ENCODE results near the gene SERPINB6.
"Not testable (repeated sequence)": the region's sequence is repeated elsewhere in the genome, so short reads cannot be mapped to it uniquely, and the experiment has no call there.

SERPINB6 gene

DNA sequence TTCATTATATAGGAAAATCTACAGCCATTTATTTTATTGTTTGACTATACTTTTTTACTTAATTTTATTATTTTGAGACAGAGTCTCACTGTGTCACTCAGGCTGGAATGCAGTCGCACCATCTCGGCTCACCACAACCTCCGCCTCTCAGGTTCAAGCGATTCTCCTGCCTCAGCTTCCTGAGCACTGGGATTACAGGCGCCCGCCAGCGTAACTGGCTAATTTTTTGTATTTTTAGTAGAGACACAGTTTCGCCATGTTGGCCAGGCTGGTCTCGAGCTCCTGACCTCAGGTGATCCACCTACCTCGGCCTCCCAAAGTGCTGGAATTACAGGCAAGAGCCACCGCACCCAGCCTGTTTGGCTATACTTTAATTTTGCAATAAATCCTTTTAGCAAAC lies 38.5 kb downstream of the SERPINB6 start:
- DNase-seq: not testable (repeated sequence)

- DNase-seq: peak; percentile 54
Measured at GRCh38 chr6:2931970-2932748, 39.2 kb downstream of the SERPINB6 start.

DNA sequence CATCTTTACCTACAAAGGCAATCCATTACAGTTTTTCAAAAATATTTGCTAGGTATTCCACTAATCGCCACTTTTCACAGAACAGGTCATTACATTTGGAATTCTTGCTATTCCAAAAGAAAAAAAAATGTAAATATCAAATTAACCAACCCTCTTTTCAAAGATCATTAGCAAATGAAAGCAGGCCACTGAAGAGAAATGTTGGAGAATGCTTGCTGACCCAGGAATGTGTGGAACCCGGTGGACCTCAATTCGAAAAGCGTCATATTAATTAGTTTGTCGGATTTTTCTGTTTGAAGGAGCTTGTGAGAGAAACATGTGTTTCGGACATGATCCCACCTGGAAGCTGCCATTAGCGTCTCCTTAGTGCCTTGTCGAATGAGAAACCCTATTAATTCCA lies 40.3 kb downstream of the SERPINB6 start:
- no peak for DNase-seq

GRCh38 chr6:2927931-2928330 lies 43.4 kb downstream of the SERPINB6 start:
- not testable (repeated sequence) for DNase-seq

- not testable (repeated sequence) for DNase-seq
Measured at GRCh38 chr6:2925842-2926747, 45.3 kb downstream of the SERPINB6 start.

- DNase-seq: no peak
Measured at GRCh38 chr6:2921520-2922115, 49.7 kb downstream of the SERPINB6 start.

GRCh38 chr6:2920671-2921112 lies 50.7 kb downstream of the SERPINB6 start:
- no peak for DNase-seq

DNA sequence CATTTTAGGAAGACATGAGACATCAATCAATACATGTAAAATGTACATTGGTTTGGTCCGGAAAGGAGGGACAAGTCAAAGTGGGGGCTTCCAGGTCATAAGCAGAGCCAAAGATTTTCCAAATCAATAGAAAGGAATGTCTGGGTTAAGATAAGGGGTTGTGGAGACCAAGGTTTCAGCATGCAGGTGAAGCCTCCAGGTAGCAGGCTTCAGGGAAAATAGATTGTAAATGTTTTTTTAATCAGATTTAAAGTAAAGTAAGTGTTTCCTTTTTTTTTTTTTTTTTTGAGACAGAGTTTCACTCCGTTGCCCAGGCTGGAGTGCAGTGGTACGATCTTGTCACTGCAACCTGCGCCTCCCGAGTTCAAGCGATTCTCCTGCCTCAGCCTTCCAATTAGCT lies 51.5 kb downstream of the SERPINB6 start:
- DNase-seq: no peak

GRCh38 chr6:2919401-2919800 lies 52.0 kb downstream of the SERPINB6 start:
- no peak for DNase-seq

DNA sequence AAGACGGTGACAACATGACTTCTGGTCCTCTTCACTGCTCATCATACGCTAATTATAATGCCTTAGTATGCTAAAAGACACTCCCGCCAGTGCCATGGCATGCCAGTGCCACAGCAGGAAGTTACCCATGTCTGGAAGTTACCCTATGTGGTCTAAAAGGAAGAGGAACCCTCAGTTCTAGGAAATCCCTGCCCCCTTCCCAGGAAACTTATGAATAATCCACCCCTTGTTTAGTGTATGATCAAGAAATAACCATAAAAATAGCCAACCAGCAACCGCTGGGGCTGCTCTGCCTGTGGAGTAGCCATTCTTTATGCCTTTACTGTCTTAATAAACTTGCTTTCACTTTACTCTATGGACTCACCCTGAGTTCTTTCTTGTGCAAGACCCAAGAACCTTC lies 52.4 kb downstream of the SERPINB6 start:
- DNase-seq: no peak

- no peak for DNase-seq
Measured at GRCh38 chr6:2917801-2918445, 53.4 kb downstream of the SERPINB6 start.

DNA sequence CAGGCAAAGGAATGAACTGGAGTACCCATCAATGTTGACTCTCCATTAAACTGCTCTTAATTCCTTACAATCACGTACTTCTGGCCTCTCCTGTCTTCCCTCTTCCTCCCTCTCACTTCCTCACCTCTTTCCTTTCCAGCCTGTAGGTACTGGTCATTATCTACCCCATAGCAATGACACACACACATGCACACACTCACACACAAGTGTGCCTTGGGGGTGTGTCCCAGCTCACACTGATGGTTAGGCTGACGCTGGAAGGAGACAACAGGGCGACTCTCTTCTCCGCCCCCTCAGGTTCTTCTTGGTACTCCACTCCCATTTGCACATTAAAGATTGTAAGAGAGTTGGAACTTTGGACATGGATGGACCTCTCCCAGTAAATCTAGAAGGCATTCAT lies 54.3 kb downstream of the SERPINB6 start:
- DNase-seq: no peak

DNA sequence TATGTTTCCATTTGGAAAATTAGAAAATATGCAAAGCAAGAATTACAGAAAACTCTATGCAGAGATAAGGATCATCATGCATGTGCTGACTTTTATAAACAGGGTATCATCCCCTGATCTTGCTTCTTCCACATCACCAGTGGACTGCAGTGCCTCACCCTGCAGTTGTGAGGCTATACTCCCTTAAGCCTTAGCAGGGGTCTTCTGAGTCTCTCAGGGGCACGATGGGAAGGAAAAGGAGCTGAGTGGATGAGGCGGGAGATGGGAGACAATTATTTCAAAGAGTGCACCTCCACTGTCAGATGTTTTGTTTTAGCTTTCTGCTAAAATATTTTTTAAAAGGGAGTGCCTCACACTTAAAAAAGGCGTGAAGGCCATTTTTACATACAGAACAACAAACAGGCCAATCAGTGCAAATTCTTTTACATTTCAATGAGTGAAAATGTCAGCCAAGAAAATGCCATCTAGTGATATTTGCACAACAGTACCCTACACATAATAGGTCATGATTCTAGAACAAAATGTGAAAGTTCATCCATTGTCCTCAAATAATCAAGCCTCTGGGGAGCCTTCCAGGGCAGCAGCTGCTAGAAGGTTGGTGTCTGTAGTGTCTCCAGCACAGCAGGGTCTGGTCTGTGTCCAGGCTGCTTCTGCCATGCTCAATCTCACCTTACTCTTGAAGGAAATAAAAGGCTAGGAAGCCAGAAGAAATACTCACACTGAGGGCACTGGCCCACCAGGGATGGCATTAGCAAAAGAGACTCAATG lies 55.0 kb downstream of the SERPINB6 start:
- no peak for DNase-seq

DNA sequence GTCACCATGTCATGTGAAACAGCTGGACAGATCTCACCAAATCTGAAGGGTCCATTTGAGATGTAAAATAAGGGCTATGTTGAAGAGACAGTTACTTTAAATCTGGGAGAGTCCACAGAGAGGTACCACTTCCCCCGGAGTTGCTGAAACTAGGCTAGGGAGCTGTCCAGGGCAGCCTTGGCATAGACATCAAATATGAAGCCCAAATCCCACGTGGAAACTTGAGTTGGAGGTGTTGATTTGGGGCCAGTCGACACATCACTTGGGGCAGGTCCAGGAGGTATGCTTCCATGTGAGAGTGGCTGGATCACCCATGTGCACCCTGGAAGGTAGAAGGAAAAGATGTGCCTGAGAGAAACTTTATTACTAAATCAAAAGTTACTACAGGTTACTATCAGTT lies 56.2 kb downstream of the SERPINB6 start:
- DNase-seq: no peak

DNA sequence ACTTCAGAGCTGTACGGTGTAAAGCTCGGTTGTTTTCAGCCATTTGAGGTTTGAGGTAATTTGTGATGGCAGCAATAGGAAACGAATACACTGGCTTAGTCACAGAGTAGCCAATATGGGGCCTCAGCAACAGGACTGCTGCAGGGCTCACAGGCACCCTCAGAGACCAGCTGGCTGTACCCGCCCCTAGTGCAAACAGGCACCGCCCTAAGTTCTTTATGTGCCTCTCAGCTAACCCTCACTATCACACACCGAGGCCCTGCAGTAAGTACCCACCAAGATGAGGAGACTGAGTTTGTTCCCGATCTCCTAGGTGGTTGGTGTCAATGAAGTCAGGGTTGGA lies 57.1 kb downstream of the SERPINB6 start:
- no peak for DNase-seq

- DNase-seq: no peak
Measured at GRCh38 chr6:2913621-2914317, 57.6 kb downstream of the SERPINB6 start.

GRCh38 chr6:2911171-2911570 lies 60.2 kb downstream of the SERPINB6 start:
- no peak for DNase-seq

DNA sequence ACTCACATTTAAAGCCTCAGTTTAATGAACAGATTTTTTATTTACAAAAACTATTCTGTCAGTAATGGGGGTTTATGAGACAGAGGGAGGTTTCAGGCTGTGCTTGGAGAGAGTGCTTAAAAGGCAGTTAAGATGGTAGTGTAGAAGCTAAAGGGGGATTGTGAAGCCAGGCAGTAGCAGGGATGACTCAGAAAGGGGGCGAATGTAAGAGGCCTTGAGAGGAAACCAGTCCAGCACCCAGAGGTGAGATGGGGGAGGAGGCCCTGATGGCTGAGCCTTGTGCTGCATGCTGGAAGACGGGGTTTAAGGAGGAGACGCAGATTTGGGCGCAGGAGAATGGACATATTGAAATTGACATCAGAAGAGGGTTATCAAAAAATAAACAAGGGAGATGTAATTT lies 61.6 kb downstream of the SERPINB6 start:
- peak; percentile 63 for DNase-seq

DNA sequence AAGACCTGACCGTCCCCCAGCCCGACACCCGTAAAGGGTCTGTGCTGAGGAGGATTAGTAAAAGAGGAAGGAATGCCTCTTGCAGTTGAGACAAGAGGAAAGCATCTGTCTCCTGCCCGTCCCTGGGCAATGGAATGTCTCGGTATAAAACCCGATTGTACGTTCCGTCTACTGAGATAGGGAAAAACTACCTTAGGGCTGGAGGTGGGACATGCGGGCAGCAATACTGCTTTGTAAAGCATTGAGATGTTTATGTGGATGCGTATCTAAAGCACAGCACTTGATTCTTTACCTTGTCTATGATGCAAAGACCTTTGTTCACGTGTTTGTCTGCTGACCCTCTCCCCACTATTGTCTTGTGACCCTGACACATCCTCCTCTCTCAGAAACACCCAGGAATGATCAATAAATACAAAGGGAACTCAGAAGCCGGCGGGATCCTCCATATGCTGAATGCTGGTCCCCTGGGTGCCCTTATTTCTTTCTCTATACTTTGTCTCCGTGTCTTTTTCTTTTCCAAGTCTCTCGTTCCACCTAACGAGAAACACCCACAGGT lies 62.2 kb downstream of the SERPINB6 start:
- not testable (repeated sequence) for DNase-seq

- not testable (repeated sequence) for DNase-seq
Measured at GRCh38 chr6:2908516-2908915, 62.9 kb downstream of the SERPINB6 start.
